WTC11 (cell line): Measurements from ENCODE around the gene RARB. TPM values are rescaled to one million over a fixed set of nuclear protein-coding genes. Genes with fewer than 3 reads are reported as not detected.

Experiments used
- ATAC-seq: fragments of 200-7000 bp; cut with Tn5 transposase; 2 replicates; pipeline ENCODE4 v1.10.0; 2021; ENCODE audit warnings: mild to moderate bottlenecking, moderate library complexity
- CTCF ChIA-PET: fragments of 300-600 bp; sonication (Branson Sonifier 250); formaldehyde crosslinking; loops from one replicate; lab custom pipeline; 2021; ENCODE audit warnings: antibody characterized with exemption; lab: Charles Lee
- POLR2A ChIA-PET: fragments of 350-600 bp; sonication (Branson Sonifier 250); formaldehyde crosslinking; loops from one replicate; lab custom pipeline; 2021; ENCODE audit warnings: antibody characterized with exemption; lab: Charles Lee
- DNase-seq: peaks from one replicate; pipeline ENCODE4 v3.0.0; 2021; ENCODE audit warnings: low spot score
- H3K27ac Mint-ChIP-seq: 2 replicates; pipeline ENCODE4 v1.8.0; 2021; ENCODE audit warnings: mixed read lengths
- H3K27me3 Mint-ChIP-seq: 2 replicates; pipeline ENCODE4 v1.8.0; 2021; ENCODE audit warnings: low read depth, mild to moderate bottlenecking, moderate library complexity, mixed read lengths
- H3K36me3 Mint-ChIP-seq: 2 replicates; pipeline ENCODE4 v1.8.0; 2021; ENCODE audit warnings: mixed read lengths
- H3K4me1 Mint-ChIP-seq: 2 replicates; pipeline ENCODE4 v1.8.0; 2022; ENCODE audit warnings: mixed read lengths
- H3K4me3 Mint-ChIP-seq: 2 replicates; pipeline ENCODE4 v1.8.0; 2021; ENCODE audit warnings: mild to moderate bottlenecking, moderate library complexity, mixed read lengths
- H3K9me3 Mint-ChIP-seq: 2 replicates; pipeline ENCODE4 v1.8.0; 2021; ENCODE audit warnings: mixed read lengths
- AFF4 ChIP-seq: sonication (generic); formaldehyde crosslinking; IDR thresholded peaks from 2 replicates; pipeline ENCODE4 v1.8.1; 2023; ENCODE audit warnings: mild to moderate bottlenecking, missing genetic modification reagents, borderline replicate concordance
- ARID4B ChIP-seq: sonication (generic); formaldehyde crosslinking; IDR thresholded peaks from 2 replicates; pipeline ENCODE4 v1.8.0; 2023; ENCODE audit warnings: missing genetic modification reagents, mild to moderate bottlenecking, borderline replicate concordance
- CTCF ChIP-seq: fragments of 200-600 bp; IDR thresholded peaks from 2 replicates; pipeline ENCODE4 v1.8.0; 2022; ENCODE audit warnings: antibody characterized with exemption
- GRHL2 ChIP-seq: fragments of 250-450 bp; sonication (Bioruptor Pico); IDR thresholded peaks from 2 replicates; pipeline ENCODE4 v1.8.0; 2022; ENCODE audit warnings: mild to moderate bottlenecking, moderate library complexity; ENCODE audit not compliant: insufficient replicate concordance, severe bottlenecking
- MLX ChIP-seq: sonication (generic); formaldehyde crosslinking; IDR thresholded peaks from 2 replicates; pipeline ENCODE4 v1.8.1; 2023; ENCODE audit warnings: mild to moderate bottlenecking, missing genetic modification reagents, moderate library complexity
- NFE2L1 ChIP-seq: sonication (generic); formaldehyde crosslinking; IDR thresholded peaks from 2 replicates; pipeline ENCODE4 v1.8.1; 2023; ENCODE audit warnings: missing genetic modification reagents
- PRDM15 ChIP-seq: sonication (generic); formaldehyde crosslinking; IDR thresholded peaks from 2 replicates; pipeline ENCODE4 v1.8.0; 2022; ENCODE audit warnings: missing genetic modification reagents
- TEAD4 ChIP-seq: sonication (generic); formaldehyde crosslinking; IDR thresholded peaks from 2 replicates; pipeline ENCODE4 v1.8.0; 2022; ENCODE audit warnings: mild to moderate bottlenecking, missing genetic modification reagents
- ZNF138 ChIP-seq: sonication (generic); formaldehyde crosslinking; conservative IDR thresholded peaks from 2 replicates; pipeline ENCODE4 v1.8.1; 2022; ENCODE audit warnings: mild to moderate bottlenecking, moderate library complexity, missing genetic modification reagents
- ZNF263 ChIP-seq: sonication (generic); formaldehyde crosslinking; IDR thresholded peaks from 2 replicates; pipeline ENCODE4 v1.8.1; 2022; ENCODE audit warnings: low read depth, mild to moderate bottlenecking, moderate library complexity, missing genetic modification reagents
- ZNF281 ChIP-seq: sonication (generic); formaldehyde crosslinking; IDR thresholded peaks from 2 replicates; pipeline ENCODE4 v1.8.0; 2023; ENCODE audit warnings: mild to moderate bottlenecking, missing genetic modification reagents
- ZNF317 ChIP-seq: sonication (generic); formaldehyde crosslinking; IDR thresholded peaks from 2 replicates; pipeline ENCODE4 v1.8.1; 2023; ENCODE audit warnings: low read depth, mild to moderate bottlenecking, moderate library complexity, missing genetic modification reagents, borderline replicate concordance
- ZNF396 ChIP-seq: fragments of 250-450 bp; sonication (Bioruptor Pico); IDR thresholded peaks from 2 replicates; pipeline ENCODE4 v1.8.0; 2021; ENCODE audit warnings: mild to moderate bottlenecking, moderate library complexity, borderline replicate concordance
- total RNA-seq: library from RNA; stranded (reverse); gene quantifications from 3 replicates; pipeline ENCODE4 v1.2.3, GENCODE V29; 2021
- TF ChIP-seq, protein P1 (sequence below): fragments of 250-450 bp; sonication (Bioruptor Pico); IDR thresholded peaks from 2 replicates; pipeline ENCODE4 v1.9.0; 2021; ENCODE audit warnings: mild to moderate bottlenecking
- TF ChIP-seq, protein P2 (sequence below): sonication (generic); formaldehyde crosslinking; IDR thresholded peaks from 2 replicates; pipeline ENCODE4 v1.8.0; 2022; ENCODE audit warnings: mild to moderate bottlenecking, missing genetic modification reagents

RARB gene
- total RNA-seq, 1 experiment from 2014 or later: not detected

DNA sequence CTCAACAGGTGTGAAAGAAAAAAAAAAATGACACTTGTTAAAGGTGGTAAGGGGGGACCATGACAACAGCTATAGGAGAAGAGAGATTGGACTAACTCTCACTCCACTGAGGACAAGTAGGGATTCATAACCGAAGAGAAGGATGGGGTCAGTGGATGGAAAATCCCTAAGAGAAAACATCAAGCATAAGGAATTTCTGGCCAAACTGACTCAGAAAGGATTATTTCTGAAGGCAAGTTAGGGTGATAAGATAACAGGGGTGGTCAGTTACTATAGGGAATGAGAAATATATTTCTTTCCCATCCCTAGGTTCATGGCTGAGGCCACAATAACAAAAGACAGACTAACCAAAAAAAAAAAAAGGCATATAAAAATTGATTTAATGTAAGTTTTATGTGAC lies 9.5 kb upstream of the RARB start:
- Mint-ChIP-seq H3K4me1 (peaks cover 36% of the 10 kb centered on the region), H3K4me3 (no peak overlapping the region), H3K36me3 (peaks cover 16% of the 10 kb centered on the region), H3K27me3 (no peaks in the 10 kb centered on the region), H3K9me3 (peaks cover 35% of the 10 kb centered on the region), H3K27ac (no peak overlapping the region)
- TF ChIP-seq, protein P1, sequence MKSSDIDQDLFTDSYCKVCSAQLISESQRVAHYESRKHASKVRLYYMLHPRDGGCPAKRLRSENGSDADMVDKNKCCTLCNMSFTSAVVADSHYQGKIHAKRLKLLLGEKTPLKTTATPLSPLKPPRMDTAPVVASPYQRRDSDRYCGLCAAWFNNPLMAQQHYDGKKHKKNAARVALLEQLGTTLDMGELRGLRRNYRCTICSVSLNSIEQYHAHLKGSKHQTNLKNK: no peak
- TF ChIP-seq PRDM15 (CRISPR knock-in tag) (no peak), TEAD4 (CRISPR knock-in tag) (no peak), AFF4 (CRISPR knock-in tag) (no peak), ZNF396 (CRISPR knock-in tag) (no peak), GRHL2 (CRISPR knock-in tag) (no peak), CTCF (no peak), ZNF263 (no peak), ZNF317 (CRISPR knock-in tag) (no peak), ZNF138 (CRISPR knock-in tag) (no peak), NFE2L1 (CRISPR knock-in tag) (no peak), MLX (no peak), ZNF281 (CRISPR knock-in tag) (no peak), ARID4B (CRISPR knock-in tag) (no peak)
- TF ChIP-seq, protein P2, sequence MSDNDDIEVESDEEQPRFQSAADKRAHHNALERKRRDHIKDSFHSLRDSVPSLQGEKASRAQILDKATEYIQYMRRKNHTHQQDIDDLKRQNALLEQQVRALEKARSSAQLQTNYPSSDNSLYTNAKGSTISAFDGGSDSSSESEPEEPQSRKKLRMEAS (CRISPR knock-in tag): no peak
- ATAC-seq: no peak
- ChIA-PET POLR2A (no interaction called here), CTCF (no interaction called here)
- no peak for DNase-seq
